SK-N-DZ (cell line): Measurements from ENCODE around the gene PAQR3. TPM values are rescaled to one million over a fixed set of nuclear protein-coding genes. Genes with fewer than 3 reads are reported as not detected.

Experiments
- DNase-seq: peaks from one replicate; pipeline ENCODE4 v3.0.0-alpha.2; 2015; ENCODE audit warnings: low spot score
- polyA plus RNA-seq, 2 experiments: library from polyadenylated mRNA; depleted of rRNA; stranded (reverse); fragments of >200 nt; gene quantifications; 2 replicates each; pipeline ENCODE4 v1.2.3, GENCODE V29; 2014

Gene PAQR3
- 36.3 and 38.8 TPM in 2 replicates for polyA plus RNA-seq (2014; cell fraction: cytosol; rRNA removed)
- 38.2 and 79.1 TPM in 2 replicates for polyA plus RNA-seq (2014; cell fraction: nucleus; rRNA removed)

- peak; percentile 80 for DNase-seq
Measured at GRCh38 chr4:78938868-78939666, at the start of gene PAQR3. Gene PAQR3 (minus strand): TSS chr4:78939438. CDS start chr4:78939224, 214 bp downstream.

- no peak for DNase-seq
Measured at GRCh38 chr4:78987683-78988082, 48.4 kb upstream of the PAQR3 start.

GRCh38 chr4:78984593-78984992 is 45.4 kb upstream of the PAQR3 start:
- DNase-seq, result no peak

GRCh38 chr4:78975865-78976264 is 36.6 kb upstream of the PAQR3 start:
- no peak for DNase-seq

- DNase-seq, result no peak
Measured at GRCh38 chr4:78971776-78972175, 32.5 kb upstream of the PAQR3 start.

GRCh38 chr4:78971326-78971725 is 32.1 kb upstream of the PAQR3 start:
- no peak for DNase-seq

GRCh38 chr4:78962597-78963115 is 23.4 kb upstream of the PAQR3 start:
- no peak for DNase-seq

GRCh38 chr4:78960926-78961325 is 21.7 kb upstream of the PAQR3 start:
- no peak for DNase-seq

GRCh38 chr4:78956975-78957374 is 17.7 kb upstream of the PAQR3 start:
- DNase-seq, result peak; percentile 49

GRCh38 chr4:78953769-78954666 is 14.8 kb upstream of the PAQR3 start:
- peak; percentile 58 for DNase-seq

- DNase-seq, result no peak
Measured at GRCh38 chr4:78953231-78953630, 14.0 kb upstream of the PAQR3 start.

GRCh38 chr4:78951862-78952472 is 12.7 kb upstream of the PAQR3 start:
- peak; percentile 58 for DNase-seq

GRCh38 chr4:78949735-78950134 is 10.5 kb upstream of the PAQR3 start:
- DNase-seq, result no peak

GRCh38 chr4:78945651-78946179 is 6.5 kb upstream of the PAQR3 start:
- no peak for DNase-seq

- DNase-seq, result no peak
Measured at GRCh38 chr4:78944381-78944780, 5.1 kb upstream of the PAQR3 start.

- DNase-seq, result no peak
Measured at GRCh38 chr4:78940752-78941151, 1.5 kb upstream of the PAQR3 start.

GRCh38 chr4:78939667-78940008 is 400 bp upstream of the PAQR3 start:
- no peak for DNase-seq

- DNase-seq, result no peak
Measured at GRCh38 chr4:78938474-78938867, 767 bp downstream of the PAQR3 start.

- DNase-seq, result no peak
Measured at GRCh38 chr4:78937837-78938236, 1.4 kb downstream of the PAQR3 start.

GRCh38 chr4:78936989-78937388 is 2.2 kb downstream of the PAQR3 start:
- DNase-seq, result no peak

- no peak for DNase-seq
Measured at GRCh38 chr4:78930016-78930629, 9.1 kb downstream of the PAQR3 start.
